GM23338 (cell line): ENCODE results near the gene PF4V1. TPM values are rescaled to one million over a fixed set of nuclear protein-coding genes. Genes with fewer than 3 reads are reported as not detected.

Experiments
- ATAC-seq: fragments of 200-7000 bp; cut with Tn5 transposase; 3 replicates; pipeline ENCODE4 v1.9.1; 2020
- DNase-seq: peaks from one replicate; pipeline ENCODE4 v3.0.0-alpha.2; 2015; ENCODE audit warnings: low spot score
- H2AFZ ChIP-seq: fragments of 200-600 bp; sonication (generic); 2 replicates; pipeline ENCODE4 v1.8.0; 2016; ENCODE audit warnings: antibody characterized with exemption, mild to moderate bottlenecking, moderate library complexity
- H3F3A ChIP-seq: fragments of 200-600 bp; sonication (generic); replicated peaks from 2 replicates; pipeline ENCODE4 v1.8.0; 2017; ENCODE audit warnings: antibody characterized with exemption, mixed run types, low read depth
- H3K27ac ChIP-seq: fragments of 200-600 bp; sonication (generic); 2 replicates; pipeline ENCODE4 v1.6.1; 2016; ENCODE audit warnings: low read depth
- H3K27me3 ChIP-seq: fragments of 200-600 bp; sonication (generic); 2 replicates; pipeline ENCODE4 v1.8.0; 2016; ENCODE audit warnings: mild to moderate bottlenecking, mixed run types, moderate library complexity; ENCODE audit not compliant: insufficient read depth
- H3K36me3 ChIP-seq: fragments of 200-600 bp; sonication (generic); 2 replicates; pipeline ENCODE4 v1.8.0; 2016; ENCODE audit warnings: mild to moderate bottlenecking; ENCODE audit not compliant: insufficient read depth
- H3K4me1 ChIP-seq: fragments of 200-600 bp; sonication (generic); 2 replicates; pipeline ENCODE4 v1.8.0; 2016; ENCODE audit warnings: mild to moderate bottlenecking, moderate library complexity; ENCODE audit not compliant: insufficient read depth
- H3K4me2 ChIP-seq: fragments of 200-600 bp; sonication (generic); 2 replicates; pipeline ENCODE4 v1.7.1; 2017; ENCODE audit warnings: mixed run types
- H3K4me3 ChIP-seq: fragments of 200-600 bp; sonication (generic); 2 replicates; pipeline ENCODE4 v1.6.1; 2016; ENCODE audit warnings: mixed run types
- H3K79me2 ChIP-seq: fragments of 200-600 bp; sonication (generic); replicated peaks from 2 replicates; pipeline ENCODE4 v1.8.0; 2017; ENCODE audit warnings: mild to moderate bottlenecking; ENCODE audit not compliant: insufficient read depth
- H3K9me2 ChIP-seq: fragments of 200-600 bp; sonication (generic); 2 replicates; pipeline ENCODE4 v1.8.0; 2017; ENCODE audit not compliant: insufficient read depth
- H4K20me1 ChIP-seq: fragments of 200-600 bp; sonication (generic); replicated peaks from 2 replicates; pipeline ENCODE4 v1.8.0; 2017; ENCODE audit warnings: mild to moderate bottlenecking; ENCODE audit not compliant: insufficient read depth
- H3K27ac Mint-ChIP-seq: 2 replicates; pipeline ENCODE4 v1.8.0; 2020; ENCODE audit warnings: inconsistent platforms, mild to moderate bottlenecking, moderate library complexity, mixed read lengths
- H3K27me3 Mint-ChIP-seq: 3 replicates; pipeline ENCODE4 v1.8.0; 2022; ENCODE audit warnings: low read depth, mild to moderate bottlenecking, moderate library complexity, mixed read lengths, inconsistent platforms; ENCODE audit not compliant: insufficient read depth, poor library complexity
- H3K36me3 Mint-ChIP-seq: 3 replicates; pipeline ENCODE4 v1.8.0; 2021; ENCODE audit warnings: low read depth, mild to moderate bottlenecking, inconsistent platforms, moderate library complexity, mixed read lengths
- H3K4me1 Mint-ChIP-seq: 3 replicates; pipeline ENCODE4 v1.8.0; 2020; ENCODE audit warnings: mild to moderate bottlenecking, inconsistent platforms, mixed read lengths
- H3K4me3 Mint-ChIP-seq: 3 replicates; pipeline ENCODE4 v1.8.0; 2021; ENCODE audit warnings: moderate library complexity, mild to moderate bottlenecking, inconsistent platforms, mixed read lengths
- H3K9me3 Mint-ChIP-seq: 3 replicates; pipeline ENCODE4 v1.8.0; 2020; ENCODE audit warnings: moderate library complexity, mild to moderate bottlenecking, inconsistent platforms, mixed read lengths
- CREB1 ChIP-seq: fragments of 250-450 bp; sonication (Bioruptor Pico); IDR thresholded peaks from 2 replicates; pipeline ENCODE4 v1.5.0; 2020; ENCODE audit warnings: low read depth, mild to moderate bottlenecking, moderate library complexity
- EZH2 ChIP-seq: fragments of 200-600 bp; sonication (generic); IDR thresholded peaks from one replicate; pipeline ENCODE4 v1.8.0; 2017; ENCODE audit warnings: antibody characterized with exemption, mild to moderate bottlenecking, low read depth; ENCODE audit not compliant: unreplicated experiment
- EZH2phosphoT487 ChIP-seq: fragments of 200-600 bp; sonication (generic); IDR thresholded peaks from one replicate; pipeline ENCODE4 v1.8.1; 2018; ENCODE audit warnings: antibody characterized with exemption; ENCODE audit not compliant: unreplicated experiment
- JUNB ChIP-seq: IDR thresholded peaks from one replicate; pipeline ENCODE4 v1.6.1; 2016; ENCODE audit warnings: antibody characterized with exemption; ENCODE audit not compliant: unreplicated experiment
- NANOG ChIP-seq: IDR thresholded peaks from 2 replicates; pipeline ENCODE4 v1.6.1; 2016; ENCODE audit warnings: antibody characterized with exemption, borderline replicate concordance
- POLR2AphosphoS5 ChIP-seq: IDR thresholded peaks from 2 replicates; pipeline ENCODE4 v1.6.1; 2016; ENCODE audit warnings: antibody characterized with exemption, low read depth
- STAT1 ChIP-seq: IDR thresholded peaks from one replicate; pipeline ENCODE4 v1.6.1; 2016; ENCODE audit warnings: antibody characterized with exemption; ENCODE audit not compliant: unreplicated experiment
- ZNF114 ChIP-seq: fragments of 250-450 bp; sonication (Bioruptor Pico); IDR thresholded peaks from 2 replicates; pipeline ENCODE4 v1.5.0; 2020; ENCODE audit warnings: mild to moderate bottlenecking, moderate library complexity
- ZNF331 ChIP-seq: fragments of 250-450 bp; sonication (Bioruptor Pico); IDR thresholded peaks from 2 replicates; pipeline ENCODE4 v1.5.0; 2020; ENCODE audit warnings: low read depth, mild to moderate bottlenecking, moderate library complexity
- polyA plus RNA-seq: library from polyadenylated mRNA; unstranded; fragments of >200 nt; fragmentation: Nextera tagmentation; extraction: Ambion mirVana; gene quantifications from 2 replicates; pipeline ENCODE4 v1.2.1, GENCODE V29; 2016
- total RNA-seq: library from RNA; depleted of rRNA; stranded (reverse); fragments of >200 nt; shearing (Covaris generic); gene quantifications from 2 replicates; pipeline ENCODE4 v1.2.3, GENCODE V29; 2014
- TF ChIP-seq, protein P1 (sequence below), 2 experiments: fragments of 200-600 bp in 1 of 2; sonication (generic) in 1 of 2; conservative IDR thresholded peaks; 2 replicates each; pipeline versions ENCODE4 v1.5.1 to v1.6.1; 2016 to 2017; ENCODE audit warnings: antibody characterized with exemption in 2 of 2, low read depth in 2 of 2, mild to moderate bottlenecking in 2 of 2, moderate library complexity in 1 of 2
- TF ChIP-seq, protein P2 (sequence below): fragments of 250-450 bp; sonication (Bioruptor Pico); IDR thresholded peaks from 2 replicates; pipeline ENCODE4 v1.5.0; 2020; ENCODE audit warnings: mild to moderate bottlenecking, moderate library complexity
- TF ChIP-seq, protein P3 (sequence below): IDR thresholded peaks from one replicate; pipeline ENCODE4 v1.6.1; 2018; ENCODE audit warnings: antibody characterized with exemption; ENCODE audit not compliant: unreplicated experiment
- TF ChIP-seq, protein P4 (sequence below): IDR thresholded peaks from 2 replicates; pipeline ENCODE4 v1.6.1; 2016; ENCODE audit warnings: antibody characterized with exemption

PF4V1 gene
- total and polyA plus RNA-seq, 2 experiments from 2014 or later: 0.66 TPM; not detected in 1

DNA sequence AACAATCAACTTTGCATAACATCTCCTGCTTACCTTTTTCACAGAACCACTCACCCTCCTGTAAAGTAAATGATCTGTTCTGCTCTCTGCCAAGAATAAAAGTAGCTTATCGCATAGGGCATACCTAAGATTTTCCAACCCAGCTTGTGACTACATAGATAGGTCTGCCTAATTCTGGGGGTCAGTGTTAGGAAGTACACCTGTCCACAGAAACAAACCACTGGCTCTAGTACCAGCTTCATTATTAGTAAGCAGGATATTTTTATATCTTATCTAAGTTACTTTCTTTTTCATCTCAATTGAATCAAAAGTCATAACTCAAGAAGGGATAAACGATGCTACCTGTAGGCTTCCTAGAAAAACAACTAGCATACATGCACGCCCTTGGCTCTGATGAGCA is 39.9 kb downstream of the PF4V1 start:
- Histone ChIP-seq H2AFZ (no peak overlapping the region), H3K4me1 (no peaks in the 10 kb centered on the region), H3K4me3 (no peak overlapping the region), H3K27ac (no peak overlapping the region), H3K4me2 (no peak overlapping the region), H4K20me1 (no peaks in the 10 kb centered on the region), H3K36me3 (no peaks in the 10 kb centered on the region), H3K79me2 (no peaks in the 10 kb centered on the region), H3K27me3 (no peaks in the 10 kb centered on the region), H3K9me2 (no peaks in the 10 kb centered on the region), H3F3A (no peaks in the 10 kb centered on the region)
- Mint-ChIP-seq H3K4me1 (peaks cover 3% of the 10 kb centered on the region; the same call in 1 of the 3 replicates), H3K27me3 (no peaks in the 10 kb centered on the region), H3K9me3 (no peaks in the 10 kb centered on the region), H3K27ac (no peak overlapping the region), H3K4me3 (no peak overlapping the region), H3K36me3 (no peaks in the 10 kb centered on the region)
- no peak for TF ChIP-seq NANOG
- no peak for TF ChIP-seq EZH2phosphoT487
- TF ChIP-seq JUNB: no peak
- TF ChIP-seq CREB1 (CRISPR knock-in tag): no peak
- TF ChIP-seq, protein P1, sequence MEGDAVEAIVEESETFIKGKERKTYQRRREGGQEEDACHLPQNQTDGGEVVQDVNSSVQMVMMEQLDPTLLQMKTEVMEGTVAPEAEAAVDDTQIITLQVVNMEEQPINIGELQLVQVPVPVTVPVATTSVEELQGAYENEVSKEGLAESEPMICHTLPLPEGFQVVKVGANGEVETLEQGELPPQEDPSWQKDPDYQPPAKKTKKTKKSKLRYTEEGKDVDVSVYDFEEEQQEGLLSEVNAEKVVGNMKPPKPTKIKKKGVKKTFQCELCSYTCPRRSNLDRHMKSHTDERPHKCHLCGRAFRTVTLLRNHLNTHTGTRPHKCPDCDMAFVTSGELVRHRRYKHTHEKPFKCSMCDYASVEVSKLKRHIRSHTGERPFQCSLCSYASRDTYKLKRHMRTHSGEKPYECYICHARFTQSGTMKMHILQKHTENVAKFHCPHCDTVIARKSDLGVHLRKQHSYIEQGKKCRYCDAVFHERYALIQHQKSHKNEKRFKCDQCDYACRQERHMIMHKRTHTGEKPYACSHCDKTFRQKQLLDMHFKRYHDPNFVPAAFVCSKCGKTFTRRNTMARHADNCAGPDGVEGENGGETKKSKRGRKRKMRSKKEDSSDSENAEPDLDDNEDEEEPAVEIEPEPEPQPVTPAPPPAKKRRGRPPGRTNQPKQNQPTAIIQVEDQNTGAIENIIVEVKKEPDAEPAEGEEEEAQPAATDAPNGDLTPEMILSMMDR (conservative IDR thresholded peaks at IDR 0.05; ENCODE audit: low read depth in 2 of 2): no peak
- TF ChIP-seq, protein P2, sequence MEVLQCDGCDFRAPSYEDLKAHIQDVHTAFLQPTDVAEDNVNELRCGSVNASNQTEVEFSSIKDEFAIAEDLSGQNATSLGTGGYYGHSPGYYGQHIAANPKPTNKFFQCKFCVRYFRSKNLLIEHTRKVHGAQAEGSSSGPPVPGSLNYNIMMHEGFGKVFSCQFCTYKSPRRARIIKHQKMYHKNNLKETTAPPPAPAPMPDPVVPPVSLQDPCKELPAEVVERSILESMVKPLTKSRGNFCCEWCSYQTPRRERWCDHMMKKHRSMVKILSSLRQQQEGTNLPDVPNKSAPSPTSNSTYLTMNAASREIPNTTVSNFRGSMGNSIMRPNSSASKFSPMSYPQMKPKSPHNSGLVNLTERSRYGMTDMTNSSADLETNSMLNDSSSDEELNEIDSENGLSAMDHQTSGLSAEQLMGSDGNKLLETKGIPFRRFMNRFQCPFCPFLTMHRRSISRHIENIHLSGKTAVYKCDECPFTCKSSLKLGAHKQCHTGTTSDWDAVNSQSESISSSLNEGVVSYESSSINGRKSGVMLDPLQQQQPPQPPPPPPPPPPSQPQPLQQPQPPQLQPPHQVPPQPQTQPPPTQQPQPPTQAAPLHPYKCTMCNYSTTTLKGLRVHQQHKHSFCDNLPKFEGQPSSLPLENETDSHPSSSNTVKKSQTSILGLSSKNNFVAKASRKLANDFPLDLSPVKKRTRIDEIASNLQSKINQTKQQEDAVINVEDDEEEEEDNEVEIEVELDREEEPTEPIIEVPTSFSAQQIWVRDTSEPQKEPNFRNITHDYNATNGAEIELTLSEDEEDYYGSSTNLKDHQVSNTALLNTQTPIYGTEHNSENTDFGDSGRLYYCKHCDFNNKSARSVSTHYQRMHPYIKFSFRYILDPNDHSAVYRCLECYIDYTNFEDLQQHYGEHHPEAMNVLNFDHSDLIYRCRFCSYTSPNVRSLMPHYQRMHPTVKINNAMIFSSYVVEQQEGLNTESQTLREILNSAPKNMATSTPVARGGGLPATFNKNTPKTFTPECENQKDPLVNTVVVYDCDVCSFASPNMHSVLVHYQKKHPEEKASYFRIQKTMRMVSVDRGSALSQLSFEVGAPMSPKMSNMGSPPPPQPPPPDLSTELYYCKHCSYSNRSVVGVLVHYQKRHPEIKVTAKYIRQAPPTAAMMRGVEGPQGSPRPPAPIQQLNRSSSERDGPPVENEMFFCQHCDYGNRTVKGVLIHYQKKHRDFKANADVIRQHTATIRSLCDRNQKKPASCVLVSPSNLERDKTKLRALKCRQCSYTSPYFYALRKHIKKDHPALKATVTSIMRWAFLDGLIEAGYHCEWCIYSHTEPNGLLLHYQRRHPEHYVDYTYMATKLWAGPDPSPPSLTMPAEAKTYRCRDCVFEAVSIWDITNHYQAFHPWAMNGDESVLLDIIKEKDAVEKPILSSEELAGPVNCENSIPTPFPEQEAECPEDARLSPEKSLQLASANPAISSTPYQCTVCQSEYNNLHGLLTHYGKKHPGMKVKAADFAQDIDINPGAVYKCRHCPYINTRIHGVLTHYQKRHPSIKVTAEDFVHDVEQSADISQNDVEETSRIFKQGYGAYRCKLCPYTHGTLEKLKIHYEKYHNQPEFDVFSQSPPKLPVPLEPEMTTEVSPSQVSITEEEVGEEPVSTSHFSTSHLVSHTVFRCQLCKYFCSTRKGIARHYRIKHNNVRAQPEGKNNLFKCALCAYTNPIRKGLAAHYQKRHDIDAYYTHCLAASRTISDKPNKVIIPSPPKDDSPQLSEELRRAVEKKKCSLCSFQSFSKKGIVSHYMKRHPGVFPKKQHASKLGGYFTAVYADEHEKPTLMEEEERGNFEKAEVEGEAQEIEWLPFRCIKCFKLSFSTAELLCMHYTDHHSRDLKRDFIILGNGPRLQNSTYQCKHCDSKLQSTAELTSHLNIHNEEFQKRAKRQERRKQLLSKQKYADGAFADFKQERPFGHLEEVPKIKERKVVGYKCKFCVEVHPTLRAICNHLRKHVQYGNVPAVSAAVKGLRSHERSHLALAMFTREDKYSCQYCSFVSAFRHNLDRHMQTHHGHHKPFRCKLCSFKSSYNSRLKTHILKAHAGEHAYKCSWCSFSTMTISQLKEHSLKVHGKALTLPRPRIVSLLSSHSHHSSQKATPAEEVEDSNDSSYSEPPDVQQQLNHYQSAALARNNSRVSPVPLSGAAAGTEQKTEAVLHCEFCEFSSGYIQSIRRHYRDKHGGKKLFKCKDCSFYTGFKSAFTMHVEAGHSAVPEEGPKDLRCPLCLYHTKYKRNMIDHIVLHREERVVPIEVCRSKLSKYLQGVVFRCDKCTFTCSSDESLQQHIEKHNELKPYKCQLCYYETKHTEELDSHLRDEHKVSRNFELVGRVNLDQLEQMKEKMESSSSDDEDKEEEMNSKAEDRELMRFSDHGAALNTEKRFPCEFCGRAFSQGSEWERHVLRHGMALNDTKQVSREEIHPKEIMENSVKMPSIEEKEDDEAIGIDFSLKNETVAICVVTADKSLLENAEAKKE (CRISPR knock-in tag): no peak
- no peak for TF ChIP-seq STAT1
- TF ChIP-seq POLR2AphosphoS5: no peak
- TF ChIP-seq EZH2: no peak
- no peak for TF ChIP-seq ZNF114 (CRISPR knock-in tag)
- no peak for TF ChIP-seq ZNF331 (CRISPR knock-in tag)
- TF ChIP-seq, protein P3, sequence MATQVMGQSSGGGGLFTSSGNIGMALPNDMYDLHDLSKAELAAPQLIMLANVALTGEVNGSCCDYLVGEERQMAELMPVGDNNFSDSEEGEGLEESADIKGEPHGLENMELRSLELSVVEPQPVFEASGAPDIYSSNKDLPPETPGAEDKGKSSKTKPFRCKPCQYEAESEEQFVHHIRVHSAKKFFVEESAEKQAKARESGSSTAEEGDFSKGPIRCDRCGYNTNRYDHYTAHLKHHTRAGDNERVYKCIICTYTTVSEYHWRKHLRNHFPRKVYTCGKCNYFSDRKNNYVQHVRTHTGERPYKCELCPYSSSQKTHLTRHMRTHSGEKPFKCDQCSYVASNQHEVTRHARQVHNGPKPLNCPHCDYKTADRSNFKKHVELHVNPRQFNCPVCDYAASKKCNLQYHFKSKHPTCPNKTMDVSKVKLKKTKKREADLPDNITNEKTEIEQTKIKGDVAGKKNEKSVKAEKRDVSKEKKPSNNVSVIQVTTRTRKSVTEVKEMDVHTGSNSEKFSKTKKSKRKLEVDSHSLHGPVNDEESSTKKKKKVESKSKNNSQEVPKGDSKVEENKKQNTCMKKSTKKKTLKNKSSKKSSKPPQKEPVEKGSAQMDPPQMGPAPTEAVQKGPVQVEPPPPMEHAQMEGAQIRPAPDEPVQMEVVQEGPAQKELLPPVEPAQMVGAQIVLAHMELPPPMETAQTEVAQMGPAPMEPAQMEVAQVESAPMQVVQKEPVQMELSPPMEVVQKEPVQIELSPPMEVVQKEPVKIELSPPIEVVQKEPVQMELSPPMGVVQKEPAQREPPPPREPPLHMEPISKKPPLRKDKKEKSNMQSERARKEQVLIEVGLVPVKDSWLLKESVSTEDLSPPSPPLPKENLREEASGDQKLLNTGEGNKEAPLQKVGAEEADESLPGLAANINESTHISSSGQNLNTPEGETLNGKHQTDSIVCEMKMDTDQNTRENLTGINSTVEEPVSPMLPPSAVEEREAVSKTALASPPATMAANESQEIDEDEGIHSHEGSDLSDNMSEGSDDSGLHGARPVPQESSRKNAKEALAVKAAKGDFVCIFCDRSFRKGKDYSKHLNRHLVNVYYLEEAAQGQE: no peak
- TF ChIP-seq, protein P4, sequence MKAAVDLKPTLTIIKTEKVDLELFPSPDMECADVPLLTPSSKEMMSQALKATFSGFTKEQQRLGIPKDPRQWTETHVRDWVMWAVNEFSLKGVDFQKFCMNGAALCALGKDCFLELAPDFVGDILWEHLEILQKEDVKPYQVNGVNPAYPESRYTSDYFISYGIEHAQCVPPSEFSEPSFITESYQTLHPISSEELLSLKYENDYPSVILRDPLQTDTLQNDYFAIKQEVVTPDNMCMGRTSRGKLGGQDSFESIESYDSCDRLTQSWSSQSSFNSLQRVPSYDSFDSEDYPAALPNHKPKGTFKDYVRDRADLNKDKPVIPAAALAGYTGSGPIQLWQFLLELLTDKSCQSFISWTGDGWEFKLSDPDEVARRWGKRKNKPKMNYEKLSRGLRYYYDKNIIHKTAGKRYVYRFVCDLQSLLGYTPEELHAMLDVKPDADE: no peak
- peak; percentile 5 for DNase-seq
- ATAC-seq: no peak
